ENCODE data around the gene CEP83.

DNA sequence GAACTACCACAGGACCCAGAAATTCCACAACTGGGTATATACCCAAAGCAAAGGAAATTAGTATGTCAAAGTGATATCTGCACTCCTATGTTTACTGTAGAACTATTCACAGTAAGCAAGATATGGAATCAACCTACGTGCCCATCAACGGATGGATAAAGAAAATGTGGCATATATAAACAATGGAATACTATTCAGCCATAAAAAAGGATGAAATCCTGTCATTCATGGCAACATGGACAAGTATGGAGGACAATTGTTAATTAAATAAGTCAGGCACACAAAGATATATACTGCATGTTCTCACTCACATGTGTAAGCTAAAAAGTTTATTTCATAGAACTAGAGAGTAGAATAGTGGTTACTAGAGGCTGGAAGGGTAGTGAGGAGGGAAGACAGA lies 97.0 kb downstream of the CEP83 start:
- TF ChIP-seq, protein P1, sequence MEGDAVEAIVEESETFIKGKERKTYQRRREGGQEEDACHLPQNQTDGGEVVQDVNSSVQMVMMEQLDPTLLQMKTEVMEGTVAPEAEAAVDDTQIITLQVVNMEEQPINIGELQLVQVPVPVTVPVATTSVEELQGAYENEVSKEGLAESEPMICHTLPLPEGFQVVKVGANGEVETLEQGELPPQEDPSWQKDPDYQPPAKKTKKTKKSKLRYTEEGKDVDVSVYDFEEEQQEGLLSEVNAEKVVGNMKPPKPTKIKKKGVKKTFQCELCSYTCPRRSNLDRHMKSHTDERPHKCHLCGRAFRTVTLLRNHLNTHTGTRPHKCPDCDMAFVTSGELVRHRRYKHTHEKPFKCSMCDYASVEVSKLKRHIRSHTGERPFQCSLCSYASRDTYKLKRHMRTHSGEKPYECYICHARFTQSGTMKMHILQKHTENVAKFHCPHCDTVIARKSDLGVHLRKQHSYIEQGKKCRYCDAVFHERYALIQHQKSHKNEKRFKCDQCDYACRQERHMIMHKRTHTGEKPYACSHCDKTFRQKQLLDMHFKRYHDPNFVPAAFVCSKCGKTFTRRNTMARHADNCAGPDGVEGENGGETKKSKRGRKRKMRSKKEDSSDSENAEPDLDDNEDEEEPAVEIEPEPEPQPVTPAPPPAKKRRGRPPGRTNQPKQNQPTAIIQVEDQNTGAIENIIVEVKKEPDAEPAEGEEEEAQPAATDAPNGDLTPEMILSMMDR (IDR thresholded peaks at IDR 0.05) = no peak
- TF ChIP-seq POLR2AphosphoS5 (IDR thresholded peaks at IDR 0.05; ENCODE audit: insufficient read depth in 1 of 2, low read depth in 1 of 2) (no peak), POLR2A (IDR thresholded peaks at IDR 0.05) (no peak)

Measured in vagina (tissue), 2 donors.